Measurements from ENCODE around the gene ANKRD52.
"Not testable (repeated sequence)": the region's sequence is repeated elsewhere in the genome, so short reads cannot be mapped to it uniquely, and the experiment has no call there.

The ANKRD52 gene

GRCh38 chr12:56271031-56271430, 12.8 kb upstream of the ANKRD52 start:
- DNase-seq, result no peak

DNA sequence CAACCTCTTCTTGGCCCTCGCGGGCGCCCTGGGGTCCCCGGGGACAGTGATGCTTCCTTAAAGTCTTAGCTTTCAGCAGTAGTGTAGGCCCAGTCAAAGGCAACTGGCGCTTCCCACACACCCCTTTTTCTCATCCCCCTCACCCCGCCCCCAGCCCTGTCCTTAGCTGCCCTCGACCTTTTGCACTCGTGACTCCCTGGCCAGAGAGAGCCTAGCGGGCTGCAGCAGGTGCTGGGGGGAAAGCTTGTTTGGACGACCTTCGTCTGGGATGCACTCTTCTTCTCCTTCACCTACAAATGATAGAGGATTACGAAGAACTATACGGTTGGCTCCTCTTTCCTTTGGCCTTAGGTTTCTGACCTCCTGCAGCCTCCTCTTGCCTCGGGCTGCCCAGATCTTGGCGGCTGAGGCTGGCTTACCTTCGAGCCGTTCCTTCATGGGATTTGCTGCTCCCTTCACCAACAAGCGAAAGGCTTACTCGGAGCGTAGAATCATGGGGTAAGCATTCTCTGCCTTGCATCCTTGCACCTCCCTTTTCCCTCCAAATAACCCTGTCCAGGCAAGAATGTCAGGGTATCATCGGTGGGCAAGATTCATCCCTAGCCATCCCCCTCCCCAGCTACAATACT, 9.4 kb upstream of the ANKRD52 start:
- no peak for DNase-seq

GRCh38 chr12:56266693-56267442, 8.7 kb upstream of the ANKRD52 start, which contains the start of gene COQ10A:
Gene COQ10A, plus strand, starts transcription at chr12:56266942. Its CDS starts 177 bp downstream, at chr12:56267119.
- DNase-seq, result peak; percentile 56

GRCh38 chr12:56266068-56266692, 8.0 kb upstream of the ANKRD52 start:
- DNase-seq, result not testable (repeated sequence)

- not testable (repeated sequence) for DNase-seq
These were observed 4.8 kb upstream of the ANKRD52 start for GRCh38 chr12:56262955-56263354.

DNA sequence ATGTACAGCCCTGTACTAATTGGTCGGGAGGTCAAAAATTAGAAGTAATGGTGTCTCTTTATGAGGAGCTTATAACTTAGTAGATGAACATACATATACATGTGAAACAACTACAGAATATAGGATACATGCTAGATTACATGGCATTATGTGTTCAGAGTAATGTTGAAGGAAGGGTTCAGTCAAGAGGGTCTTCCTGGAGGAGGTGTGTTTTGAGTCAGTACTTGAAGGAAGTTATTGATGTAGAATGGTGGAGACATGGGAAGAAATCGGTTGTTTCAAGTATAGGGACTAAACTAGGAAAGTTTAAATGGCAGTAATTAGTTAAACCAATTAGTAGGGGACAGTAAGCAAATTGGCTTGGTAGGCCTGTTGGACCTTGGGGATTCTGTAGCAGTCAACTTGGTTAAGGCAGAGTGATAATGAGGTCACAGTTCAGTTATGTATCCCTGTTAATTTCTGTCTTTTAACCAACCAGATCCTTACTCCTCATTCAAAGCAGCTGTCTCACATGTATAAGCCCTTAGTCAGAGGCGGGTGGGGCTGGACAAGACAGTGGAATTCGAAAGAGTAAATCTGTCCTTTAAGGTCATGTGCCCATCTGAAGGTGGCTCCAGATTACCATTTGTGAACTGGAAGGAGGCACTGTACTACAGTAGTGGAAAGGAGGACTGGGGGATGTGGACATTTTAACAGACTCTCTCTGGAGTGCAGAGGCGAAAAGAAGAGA, 3.5 kb upstream of the ANKRD52 start:
- no peak for DNase-seq

DNA sequence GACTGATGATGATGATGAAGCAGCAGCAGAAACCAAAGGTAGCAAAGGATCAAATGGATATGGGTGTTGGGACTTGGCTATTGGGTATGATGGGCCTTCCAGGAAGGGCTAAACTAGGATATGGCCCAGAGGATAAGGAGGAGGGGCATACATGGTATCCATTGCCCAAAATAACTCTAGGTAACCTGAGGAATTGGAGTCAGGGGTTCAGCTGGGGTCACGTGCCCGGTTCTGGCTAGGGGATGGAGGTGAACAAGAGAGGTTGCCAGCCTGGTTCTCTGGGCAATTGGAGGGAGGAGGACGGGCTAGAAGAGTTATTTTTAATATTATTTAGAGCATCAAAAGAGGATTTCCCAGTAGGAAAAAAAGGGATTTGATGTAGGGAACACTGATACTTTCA, 2.7 kb upstream of the ANKRD52 start:
- DNase-seq, result no peak

- no peak for DNase-seq
These were observed 2.2 kb upstream of the ANKRD52 start for GRCh38 chr12:56260380-56260779.

- DNase-seq, result no peak
These were observed 618 bp upstream of the ANKRD52 start for GRCh38 chr12:56258820-56259183.

DNA sequence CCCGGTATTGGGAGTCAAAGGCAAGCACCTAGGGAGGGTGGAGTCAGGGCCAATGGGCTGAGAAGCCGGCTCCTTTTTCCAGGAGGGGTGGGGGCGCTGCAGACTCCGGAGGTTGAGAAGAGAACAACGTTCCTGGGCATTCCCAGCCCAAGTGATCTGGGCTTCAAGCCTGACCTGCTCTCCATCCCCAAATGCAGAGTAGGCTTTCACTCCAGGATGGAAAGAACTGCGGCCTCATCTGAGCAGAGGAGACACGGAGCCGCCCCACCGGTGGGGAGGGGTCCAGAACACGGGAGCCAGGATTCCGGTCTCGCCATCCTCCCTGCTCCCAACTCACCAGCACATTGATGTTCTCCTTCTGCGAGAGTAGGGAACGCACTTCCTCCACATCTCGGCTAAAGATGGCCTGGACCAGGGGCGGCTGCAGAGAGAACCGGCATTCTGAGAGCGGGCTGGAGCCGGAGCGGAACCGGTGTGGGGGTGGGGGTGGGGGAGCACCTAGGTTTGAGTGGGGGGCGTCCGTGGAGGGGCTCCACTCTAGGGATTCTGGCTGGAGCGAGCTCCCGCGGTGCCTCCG, 605 bp downstream of the ANKRD52 start:
- no peak for DNase-seq

- DNase-seq, result no peak
These were observed 1.1 kb downstream of the ANKRD52 start for GRCh38 chr12:56257071-56257470.

- DNase-seq, result no peak
These were observed 1.7 kb downstream of the ANKRD52 start for GRCh38 chr12:56256326-56256960.

DNA sequence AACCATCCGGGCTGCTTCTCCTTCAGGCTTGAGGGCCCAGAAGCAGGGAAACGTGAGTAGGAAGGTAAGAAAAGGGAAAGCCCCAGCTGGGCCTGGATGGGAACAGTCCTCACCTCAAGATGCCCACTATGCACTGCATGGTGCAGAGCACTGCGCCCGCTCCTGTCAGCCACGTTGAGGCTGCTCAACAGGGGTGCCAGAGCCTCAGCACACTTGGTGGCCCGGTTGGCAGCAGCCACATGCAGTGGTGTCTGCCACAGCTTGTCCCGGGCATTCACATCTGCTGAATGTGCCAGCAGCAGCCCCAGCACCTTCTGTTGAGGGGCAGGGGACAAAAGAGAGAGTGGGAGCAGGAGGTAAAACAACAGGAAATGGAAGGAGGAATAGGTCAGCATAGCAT, 2.5 kb downstream of the ANKRD52 start:
- DNase-seq, result no peak

DNA sequence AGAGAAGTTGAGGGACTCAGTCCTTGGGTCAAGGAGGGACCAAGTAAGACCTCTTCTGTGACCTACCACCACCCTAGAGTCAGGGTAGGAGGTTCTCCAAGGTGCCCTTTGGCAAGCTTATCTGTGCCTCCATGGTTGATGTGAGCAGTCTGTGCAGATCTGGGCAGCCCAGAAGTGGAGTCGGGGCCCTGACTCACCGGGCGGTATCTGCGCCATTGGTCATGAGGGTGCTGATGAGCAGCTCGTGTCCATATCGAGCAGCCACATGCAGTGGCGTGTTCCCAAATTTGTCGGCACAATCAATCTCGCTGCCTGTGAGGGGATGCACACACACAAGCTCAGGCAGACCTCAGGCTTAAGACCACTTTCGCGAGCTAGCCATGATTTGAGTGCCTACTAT, 5.1 kb downstream of the ANKRD52 start:
- DNase-seq, result no peak

DNA sequence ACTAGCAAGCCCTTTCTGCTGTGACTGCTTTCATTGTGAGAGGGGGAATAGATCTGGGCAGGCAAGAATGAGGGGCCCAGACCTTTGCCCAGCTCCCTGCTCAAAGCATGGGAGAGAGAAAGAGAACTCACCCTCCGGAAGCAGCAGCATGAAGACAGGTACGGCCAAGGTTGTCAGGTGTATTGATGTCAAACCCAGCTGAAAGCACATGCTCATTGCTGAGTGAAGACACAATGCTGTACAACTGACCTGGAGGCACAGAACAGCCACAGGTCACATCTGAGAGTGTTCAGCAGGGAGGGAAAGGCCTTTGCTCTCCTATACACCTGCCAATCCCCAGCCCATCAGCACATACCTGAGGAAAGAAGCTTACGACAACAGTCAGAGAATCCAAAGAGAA, 5.5 kb downstream of the ANKRD52 start:
- DNase-seq, result no peak

- no peak for DNase-seq
These were observed 9.5 kb downstream of the ANKRD52 start for GRCh38 chr12:56248711-56249110.

GRCh38 chr12:56247923-56248322, 10.3 kb downstream of the ANKRD52 start:
- DNase-seq, result no peak

DNA sequence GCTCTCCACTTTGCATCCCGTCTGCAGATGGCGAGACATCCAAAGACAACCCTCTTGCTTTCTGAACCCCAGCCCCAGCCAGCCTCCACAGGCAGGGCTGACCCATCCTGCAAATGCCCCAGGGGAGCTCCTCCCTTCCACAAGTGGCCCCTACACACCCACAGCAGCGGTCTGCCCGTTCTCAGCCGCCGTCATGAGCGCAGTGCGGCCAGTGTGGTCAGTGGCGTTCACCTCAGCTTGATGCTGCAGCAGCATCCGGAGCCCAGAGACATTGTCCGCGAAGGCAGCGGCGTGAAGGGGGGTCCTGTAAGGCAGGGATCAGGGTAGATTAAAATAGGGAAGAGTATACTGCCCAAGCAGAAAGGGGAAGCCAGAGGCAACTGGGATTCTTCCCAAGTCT, 13.7 kb downstream of the ANKRD52 start:
- DNase-seq, result no peak

DNA sequence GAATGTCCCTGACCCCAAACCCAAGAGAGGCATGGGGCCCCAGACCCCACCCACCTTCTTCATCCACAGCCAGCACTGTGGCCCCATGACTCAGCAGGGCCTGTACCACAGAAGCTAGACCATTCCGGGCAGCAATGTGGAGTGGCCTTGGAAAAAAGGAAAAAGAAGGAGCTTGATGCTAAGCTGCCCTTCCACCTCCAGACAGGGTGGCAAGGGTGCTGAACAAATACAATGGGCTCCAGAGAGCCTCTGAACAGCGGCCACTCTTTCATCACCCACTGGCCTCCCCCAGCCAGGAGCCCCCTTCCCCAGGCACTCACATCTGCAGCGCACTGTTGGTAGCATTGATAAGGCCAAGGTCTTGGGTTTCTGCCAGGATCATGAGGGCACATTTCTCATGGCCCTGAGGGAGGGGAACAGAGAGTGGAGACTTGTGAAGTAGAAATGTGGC, 14.4 kb downstream of the ANKRD52 start:
- no peak for DNase-seq

DNA sequence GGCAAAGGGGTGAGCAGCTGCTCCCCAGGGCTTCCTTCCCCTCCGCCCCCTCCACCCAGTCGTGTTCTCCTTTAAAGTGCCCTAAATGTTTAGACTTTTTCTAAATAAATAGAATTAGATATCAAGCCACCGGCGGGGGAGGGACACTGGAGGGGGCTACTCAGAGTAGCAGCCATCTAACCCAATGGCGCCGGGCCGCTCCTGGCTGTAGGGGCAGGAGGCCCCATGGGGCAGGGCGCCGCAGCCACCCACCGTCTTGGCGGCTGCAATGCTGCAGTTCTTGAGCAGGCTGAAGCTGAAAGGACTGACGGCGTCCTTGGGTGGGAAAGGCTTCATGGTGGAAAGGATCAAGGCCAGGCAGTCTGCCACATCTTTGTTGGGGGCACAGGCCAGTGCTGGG, 15.2 kb downstream of the ANKRD52 start:
- no peak for DNase-seq

DNA sequence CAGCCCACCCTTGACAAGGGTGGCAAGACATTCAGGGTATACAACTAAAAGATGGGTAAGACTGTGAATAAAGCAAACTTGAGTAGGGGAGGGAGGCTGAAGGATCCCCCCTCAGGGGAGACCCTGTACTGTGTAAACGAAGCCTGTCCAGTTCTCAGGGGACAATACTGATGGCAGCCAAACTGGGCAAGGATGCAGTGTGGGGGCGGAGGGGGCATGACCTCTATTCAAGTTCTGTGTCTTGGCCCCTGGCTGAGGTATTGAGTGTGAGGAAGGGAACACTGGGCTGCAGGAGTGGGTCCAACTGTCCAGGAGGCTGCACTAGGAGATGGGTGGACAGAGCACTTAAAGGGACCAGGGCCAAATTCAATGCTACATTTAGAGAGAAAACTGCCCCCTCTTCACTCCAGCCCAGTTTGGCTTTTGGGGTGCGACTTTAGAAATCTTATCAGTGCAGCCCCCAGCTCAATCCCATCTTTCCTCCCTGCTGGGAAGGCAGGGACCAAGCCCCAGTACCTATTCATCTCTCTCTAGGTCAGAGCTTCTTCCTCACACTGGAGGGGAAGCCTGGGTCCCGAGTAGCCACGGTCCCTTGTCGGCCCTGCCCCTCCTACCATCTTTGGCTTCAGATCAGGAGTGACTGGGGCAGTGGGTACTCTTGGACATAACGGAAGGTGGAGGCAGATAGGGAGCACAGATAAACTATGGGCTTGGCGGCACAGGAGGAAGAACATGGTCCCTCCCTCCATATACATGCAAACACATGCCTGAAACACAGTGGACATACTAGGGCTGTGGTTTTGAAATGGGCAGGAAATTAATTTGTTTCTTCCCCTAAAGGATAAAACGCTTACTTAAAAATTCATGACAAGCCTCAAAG, 16.5 kb downstream of the ANKRD52 start:
- DNase-seq, result no peak

DNA sequence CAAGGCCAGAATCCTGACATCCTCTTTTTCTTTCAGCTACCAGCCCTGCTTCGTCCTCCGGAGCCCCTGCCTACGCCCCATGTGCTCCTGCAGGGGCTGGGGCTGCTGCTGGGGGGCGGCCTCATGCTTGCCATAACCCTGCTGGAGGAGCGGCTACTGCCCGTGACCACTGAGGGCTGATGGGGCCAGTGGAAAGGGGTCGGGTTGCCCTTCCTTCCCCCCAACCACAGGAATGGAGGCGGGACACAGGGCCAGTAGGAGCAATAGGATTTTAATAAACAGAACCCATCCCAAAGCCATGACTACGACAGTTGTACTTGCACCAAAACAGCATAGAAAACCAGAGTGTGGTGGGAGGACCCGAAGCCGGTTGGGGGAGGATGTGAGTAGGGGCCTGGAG, 20.6 kb downstream of the ANKRD52 start:
- DNase-seq, result no peak
